Neural cell (in vitro differentiated cells): Measurements from ENCODE around the gene TRAK1. TPM values are rescaled to one million over a fixed set of nuclear protein-coding genes. Genes with fewer than 3 reads are reported as not detected.

ENCODE experiments used
- H2AFZ ChIP-seq: fragments of 200-600, 300-800 bp; sonication (generic), shearing (Covaris generic); 2 replicates; pipeline ENCODE4 v1.6.0; 2014; ENCODE audit warnings: low read depth, mild to moderate bottlenecking, antibody characterized with exemption, low read length, moderate library complexity
- H3F3A ChIP-seq: fragments of 200-600 bp; shearing (Covaris generic); 2 replicates; pipeline ENCODE4 v1.6.1; 2016; ENCODE audit warnings: mild to moderate bottlenecking, moderate library complexity, mixed read lengths, antibody characterized with exemption, low read length; ENCODE audit not compliant: insufficient read depth, poor library complexity, severe bottlenecking
- H3K27ac ChIP-seq: fragments of 200-600, 300-800 bp; sonication (generic), shearing (Covaris generic); 2 replicates; pipeline ENCODE4 v1.5.1; 2014; ENCODE audit warnings: mild to moderate bottlenecking, low read length, moderate library complexity
- H3K27me3 ChIP-seq: fragments of 300-800, 200-600 bp; sonication (generic), shearing (Covaris generic); 2 replicates; pipeline ENCODE4 v1.6.0; 2014; ENCODE audit warnings: mild to moderate bottlenecking, low read depth, low read length, moderate library complexity; ENCODE audit not compliant: insufficient read depth
- H3K36me3 ChIP-seq: fragments of 300-800, 200-600 bp; sonication (generic), shearing (Covaris generic); 2 replicates; pipeline ENCODE4 v1.5.1; 2014; ENCODE audit warnings: mild to moderate bottlenecking, antibody characterized with exemption, low read length, moderate library complexity; ENCODE audit not compliant: insufficient read depth
- H3K4me2 ChIP-seq: fragments of 300-800, 200-600 bp; sonication (generic), shearing (Covaris generic); 2 replicates; pipeline ENCODE4 v1.6.0; 2014; ENCODE audit warnings: mild to moderate bottlenecking, low read length
- H3K4me3 ChIP-seq: fragments of 300-800, 200-600 bp; sonication (generic), shearing (Covaris generic); 2 replicates; pipeline ENCODE4 v1.5.1; 2014; ENCODE audit warnings: mild to moderate bottlenecking, low read length, moderate library complexity
- H3K79me2 ChIP-seq: fragments of 200-600 bp; shearing (Covaris generic); replicated peaks from 2 replicates; pipeline ENCODE4 v1.6.0; 2014; ENCODE audit warnings: mild to moderate bottlenecking, low read length, moderate library complexity; ENCODE audit not compliant: insufficient read depth
- H3K9ac ChIP-seq: fragments of 300-800, 200-600 bp; sonication (generic), shearing (Covaris generic); 2 replicates; pipeline ENCODE4 v1.6.1; 2016; ENCODE audit warnings: mild to moderate bottlenecking, low read length, mixed read lengths
- H3K9me2 ChIP-seq: fragments of 200-600 bp; shearing (Covaris generic); 2 replicates; pipeline ENCODE4 v1.6.1; 2016; ENCODE audit warnings: mild to moderate bottlenecking, low read length, mixed read lengths; ENCODE audit not compliant: insufficient read depth
- H3K9me3 ChIP-seq: fragments of 200-600, 300-800 bp; sonication (generic), shearing (Covaris generic); 2 replicates; pipeline ENCODE4 v1.6.1; 2016; ENCODE audit warnings: mild to moderate bottlenecking, mixed run types, low read length, moderate library complexity, mixed read lengths
- H4K20me1 ChIP-seq: fragments of 200-600 bp; shearing (Covaris generic); 2 replicates; pipeline ENCODE4 v1.6.1; 2016; ENCODE audit warnings: mild to moderate bottlenecking, mixed run types; ENCODE audit not compliant: insufficient read depth
- EP300 ChIP-seq: fragments of 450-650 bp; conservative IDR thresholded peaks from 2 replicates; pipeline ENCODE4 v1.6.1; 2014; ENCODE audit warnings: antibody characterized with exemption, mild to moderate bottlenecking, moderate library complexity; ENCODE audit not compliant: poor library complexity, severe bottlenecking
- EZH2 ChIP-seq: fragments of 200-600, 300-800 bp; shearing (Covaris generic), sonication (generic); IDR thresholded peaks from 2 replicates; pipeline ENCODE4 v1.6.1; 2014; ENCODE audit warnings: antibody characterized with exemption, low read length, borderline replicate concordance, mild to moderate bottlenecking; ENCODE audit not compliant: insufficient read depth, poor library complexity, severe bottlenecking
- MXI1 ChIP-seq: fragments of 450-650 bp; conservative IDR thresholded peaks from 2 replicates; pipeline ENCODE4 v1.6.1; 2014; ENCODE audit warnings: antibody characterized with exemption, mild to moderate bottlenecking; ENCODE audit not compliant: poor library complexity, severe bottlenecking
- POLR2AphosphoS5 ChIP-seq: IDR thresholded peaks from 2 replicates; pipeline ENCODE4 v1.6.1; 2012
- RAD21 ChIP-seq: fragments of 450-650 bp; conservative IDR thresholded peaks from 2 replicates; pipeline ENCODE4 v1.6.1; 2014; ENCODE audit warnings: antibody characterized with exemption, mild to moderate bottlenecking, moderate library complexity
- SMC3 ChIP-seq: fragments of 450-650 bp; conservative IDR thresholded peaks from 2 replicates; pipeline ENCODE4 v1.6.1; 2014; ENCODE audit warnings: antibody characterized with exemption, mild to moderate bottlenecking, moderate library complexity; ENCODE audit not compliant: poor library complexity
- TAF1 ChIP-seq: IDR thresholded peaks from 2 replicates; pipeline ENCODE4 v1.6.1; 2012; ENCODE audit warnings: low read depth
- polyA plus RNA-seq: library from polyadenylated mRNA; depleted of rRNA; stranded (reverse); fragments of >200 nt; gene quantifications from 2 replicates; pipeline ENCODE4 v1.2.3, GENCODE V29; 2014
- TF ChIP-seq, protein P1 (sequence below): fragments of 450-650 bp; IDR thresholded peaks from 2 replicates; pipeline ENCODE4 v1.5.1; 2014; ENCODE audit warnings: antibody characterized with exemption, mild to moderate bottlenecking, moderate library complexity; ENCODE audit not compliant: poor library complexity, severe bottlenecking
- TF ChIP-seq, protein P2 (sequence below): IDR thresholded peaks from 2 replicates; pipeline ENCODE4 v1.6.1; 2012; ENCODE audit warnings: borderline replicate concordance

The TRAK1 gene
- polyA plus RNA-seq, 1 donor from 2014 or later = 34.7 TPM

DNA sequence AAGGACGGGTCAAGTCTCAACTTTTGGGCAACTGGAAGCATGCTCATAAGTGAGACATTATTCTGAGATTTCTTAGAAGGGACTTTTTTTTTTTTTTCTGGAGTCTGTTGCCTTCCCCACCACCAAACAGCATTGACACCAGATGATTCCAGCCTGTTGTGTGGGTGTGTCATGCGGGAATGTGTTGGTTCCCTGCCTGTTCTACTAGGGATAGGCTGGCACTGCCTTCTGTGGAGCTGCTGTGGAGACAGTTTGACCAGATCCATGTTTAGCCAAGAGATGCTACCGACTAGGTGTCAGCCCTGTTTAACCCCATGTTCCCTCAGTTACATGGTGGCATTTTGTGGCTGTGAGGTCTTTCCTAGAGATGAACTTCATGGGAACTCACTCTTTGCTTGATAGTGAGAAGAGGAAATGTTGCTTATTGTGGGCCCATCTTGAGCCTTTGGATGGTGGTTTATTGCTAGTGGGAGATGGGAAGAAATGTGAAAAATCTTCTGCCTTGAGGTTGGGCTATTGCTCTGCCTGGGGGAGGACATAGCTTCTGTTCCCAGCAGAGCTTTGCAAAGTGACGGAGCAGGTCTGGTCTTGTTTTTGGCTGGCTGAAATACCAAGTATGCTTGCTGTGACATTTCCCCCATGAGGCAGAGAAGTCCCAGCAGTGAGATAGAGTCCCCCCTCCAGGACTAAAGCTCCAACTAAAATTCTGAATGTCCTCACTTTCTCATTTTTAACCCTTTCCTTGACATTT, 31.3 kb downstream of the TRAK1 start:
- no peaks in the 10 kb centered on the region for H3K79me2 ChIP-seq
- H3K27ac ChIP-seq = no peak overlapping the region
- no peak overlapping the region for H2AFZ ChIP-seq
- TF ChIP-seq POLR2AphosphoS5 (no peak), EZH2 (no peak), EP300 (no peak), TAF1 (no peak), MXI1 (no peak), SMC3 (no peak), RAD21 (no peak)
- TF ChIP-seq, protein P1, sequence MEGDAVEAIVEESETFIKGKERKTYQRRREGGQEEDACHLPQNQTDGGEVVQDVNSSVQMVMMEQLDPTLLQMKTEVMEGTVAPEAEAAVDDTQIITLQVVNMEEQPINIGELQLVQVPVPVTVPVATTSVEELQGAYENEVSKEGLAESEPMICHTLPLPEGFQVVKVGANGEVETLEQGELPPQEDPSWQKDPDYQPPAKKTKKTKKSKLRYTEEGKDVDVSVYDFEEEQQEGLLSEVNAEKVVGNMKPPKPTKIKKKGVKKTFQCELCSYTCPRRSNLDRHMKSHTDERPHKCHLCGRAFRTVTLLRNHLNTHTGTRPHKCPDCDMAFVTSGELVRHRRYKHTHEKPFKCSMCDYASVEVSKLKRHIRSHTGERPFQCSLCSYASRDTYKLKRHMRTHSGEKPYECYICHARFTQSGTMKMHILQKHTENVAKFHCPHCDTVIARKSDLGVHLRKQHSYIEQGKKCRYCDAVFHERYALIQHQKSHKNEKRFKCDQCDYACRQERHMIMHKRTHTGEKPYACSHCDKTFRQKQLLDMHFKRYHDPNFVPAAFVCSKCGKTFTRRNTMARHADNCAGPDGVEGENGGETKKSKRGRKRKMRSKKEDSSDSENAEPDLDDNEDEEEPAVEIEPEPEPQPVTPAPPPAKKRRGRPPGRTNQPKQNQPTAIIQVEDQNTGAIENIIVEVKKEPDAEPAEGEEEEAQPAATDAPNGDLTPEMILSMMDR = no peak
- TF ChIP-seq, protein P2, sequence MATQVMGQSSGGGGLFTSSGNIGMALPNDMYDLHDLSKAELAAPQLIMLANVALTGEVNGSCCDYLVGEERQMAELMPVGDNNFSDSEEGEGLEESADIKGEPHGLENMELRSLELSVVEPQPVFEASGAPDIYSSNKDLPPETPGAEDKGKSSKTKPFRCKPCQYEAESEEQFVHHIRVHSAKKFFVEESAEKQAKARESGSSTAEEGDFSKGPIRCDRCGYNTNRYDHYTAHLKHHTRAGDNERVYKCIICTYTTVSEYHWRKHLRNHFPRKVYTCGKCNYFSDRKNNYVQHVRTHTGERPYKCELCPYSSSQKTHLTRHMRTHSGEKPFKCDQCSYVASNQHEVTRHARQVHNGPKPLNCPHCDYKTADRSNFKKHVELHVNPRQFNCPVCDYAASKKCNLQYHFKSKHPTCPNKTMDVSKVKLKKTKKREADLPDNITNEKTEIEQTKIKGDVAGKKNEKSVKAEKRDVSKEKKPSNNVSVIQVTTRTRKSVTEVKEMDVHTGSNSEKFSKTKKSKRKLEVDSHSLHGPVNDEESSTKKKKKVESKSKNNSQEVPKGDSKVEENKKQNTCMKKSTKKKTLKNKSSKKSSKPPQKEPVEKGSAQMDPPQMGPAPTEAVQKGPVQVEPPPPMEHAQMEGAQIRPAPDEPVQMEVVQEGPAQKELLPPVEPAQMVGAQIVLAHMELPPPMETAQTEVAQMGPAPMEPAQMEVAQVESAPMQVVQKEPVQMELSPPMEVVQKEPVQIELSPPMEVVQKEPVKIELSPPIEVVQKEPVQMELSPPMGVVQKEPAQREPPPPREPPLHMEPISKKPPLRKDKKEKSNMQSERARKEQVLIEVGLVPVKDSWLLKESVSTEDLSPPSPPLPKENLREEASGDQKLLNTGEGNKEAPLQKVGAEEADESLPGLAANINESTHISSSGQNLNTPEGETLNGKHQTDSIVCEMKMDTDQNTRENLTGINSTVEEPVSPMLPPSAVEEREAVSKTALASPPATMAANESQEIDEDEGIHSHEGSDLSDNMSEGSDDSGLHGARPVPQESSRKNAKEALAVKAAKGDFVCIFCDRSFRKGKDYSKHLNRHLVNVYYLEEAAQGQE = no peak
- H3K4me3 ChIP-seq = no peak overlapping the region
- H3K9me3 ChIP-seq = no peaks in the 10 kb centered on the region
- H3F3A ChIP-seq = no peaks in the 10 kb centered on the region
- no peaks in the 10 kb centered on the region for H3K27me3 ChIP-seq
- H3K36me3 ChIP-seq = no peaks in the 10 kb centered on the region
- no peak overlapping the region for H3K4me2 ChIP-seq
- H3K9me2 ChIP-seq = no peaks in the 10 kb centered on the region
- H3K9ac ChIP-seq = no peak overlapping the region
- H4K20me1 ChIP-seq = no peaks in the 10 kb centered on the region

DNA sequence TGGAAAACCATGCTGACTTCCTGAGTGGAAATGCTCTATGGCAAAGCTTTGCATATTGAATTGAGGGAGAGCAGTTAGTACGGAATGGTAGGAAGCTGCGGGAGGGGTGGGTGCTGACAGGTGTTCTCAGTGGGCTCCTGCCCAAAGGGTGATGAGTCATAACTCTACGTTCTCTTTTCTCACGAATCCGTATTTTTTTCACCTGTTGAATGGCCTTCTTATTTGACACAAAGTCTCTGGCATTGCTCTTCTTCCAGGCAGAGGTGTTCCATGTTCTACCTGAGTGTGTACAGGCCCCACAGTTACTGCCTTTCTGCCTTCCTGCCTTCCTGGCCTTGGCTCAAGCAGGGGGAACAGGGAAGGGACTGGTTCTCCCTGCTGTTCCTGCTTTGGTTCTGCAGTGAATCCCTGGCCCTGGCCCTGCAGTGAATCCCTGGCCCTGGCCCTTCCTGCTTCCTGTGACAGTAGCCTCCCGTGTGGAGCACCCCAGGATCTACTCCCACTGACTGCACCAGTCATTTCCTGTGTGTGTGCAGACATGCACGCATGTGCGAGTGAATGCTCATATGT, 31.9 kb downstream of the TRAK1 start:
- Histone ChIP-seq H4K20me1 (no peaks in the 10 kb centered on the region), H2AFZ (no peak overlapping the region), H3K36me3 (no peaks in the 10 kb centered on the region), H3K9ac (no peak overlapping the region), H3K4me3 (no peak overlapping the region), H3K9me3 (no peaks in the 10 kb centered on the region), H3K27me3 (no peaks in the 10 kb centered on the region), H3F3A (no peaks in the 10 kb centered on the region), H3K79me2 (no peaks in the 10 kb centered on the region), H3K27ac (no peak overlapping the region), H3K9me2 (no peaks in the 10 kb centered on the region), H3K4me2 (no peak overlapping the region)
- TF ChIP-seq EP300 (no peak), MXI1 (no peak), POLR2AphosphoS5 (no peak), SMC3 (no peak), RAD21 (no peak), TAF1 (no peak)
- TF ChIP-seq, protein P1 = no peak
